Measurements from ENCODE around the gene HOXB4.

HOXB4 gene

GRCh38 chr17:48589831-48590606 lies 11.9 kb upstream of the HOXB4 start, which contains the start of gene HOXB3:
HOXB3 (minus strand) TSS chr17:48590241; CDS start chr17:48552474, 37,767 bp downstream.
- no peak for DNase-seq (ENCODE audit: low read depth in 3 of 3)

GRCh38 chr17:48589060-48589830 lies 11.1 kb upstream of the HOXB4 start:
- no peak for DNase-seq (ENCODE audit: low read depth in 3 of 3)

GRCh38 chr17:48588528-48588927 lies 10.4 kb upstream of the HOXB4 start:
- no peak for DNase-seq (ENCODE audit: low read depth in 3 of 3)

- DNase-seq (ENCODE audit: low read depth in 3 of 3) = no peak
These were observed 9.9 kb upstream of the HOXB4 start for GRCh38 chr17:48588074-48588415.

GRCh38 chr17:48587276-48588073 lies 9.3 kb upstream of the HOXB4 start:
- no peak for DNase-seq (ENCODE audit: low read depth in 3 of 3)

- DNase-seq (ENCODE audit: low read depth in 3 of 3) = no peak
These were observed 8.5 kb upstream of the HOXB4 start for GRCh38 chr17:48586355-48587258.

GRCh38 chr17:48584223-48584741 lies 6.1 kb upstream of the HOXB4 start:
- no peak for DNase-seq (ENCODE audit: low read depth in 3 of 3)

GRCh38 chr17:48583708-48584222 lies 5.6 kb upstream of the HOXB4 start:
- no peak for DNase-seq (ENCODE audit: low read depth in 3 of 3)

GRCh38 chr17:48582750-48583069 lies 4.6 kb upstream of the HOXB4 start:
- no peak for DNase-seq (ENCODE audit: low read depth in 3 of 3)

GRCh38 chr17:48579760-48580554 lies 1.8 kb upstream of the HOXB4 start:
- no peak for DNase-seq (ENCODE audit: low read depth in 3 of 3)

GRCh38 chr17:48579471-48579759 lies 1.3 kb upstream of the HOXB4 start:
- DNase-seq (ENCODE audit: low read depth in 3 of 3) = no peak

GRCh38 chr17:48578616-48579470 lies 693 bp upstream of the HOXB4 start:
- DNase-seq (ENCODE audit: low read depth in 3 of 3) = no peak

- DNase-seq (ENCODE audit: low read depth in 3 of 3) = no peak
These were observed 712 bp downstream of the HOXB4 start for GRCh38 chr17:48577330-48577945.

GRCh38 chr17:48576479-48577309 lies 1.5 kb downstream of the HOXB4 start:
- no peak for DNase-seq (ENCODE audit: low read depth in 3 of 3)

- no peak for DNase-seq (ENCODE audit: low read depth in 3 of 3)
These were observed 2.3 kb downstream of the HOXB4 start for GRCh38 chr17:48575673-48576478.

- no peak for DNase-seq (ENCODE audit: low read depth in 3 of 3)
These were observed 3.0 kb downstream of the HOXB4 start for GRCh38 chr17:48575066-48575582.

- no peak for DNase-seq (ENCODE audit: low read depth in 3 of 3)
These were observed 3.6 kb downstream of the HOXB4 start for GRCh38 chr17:48574505-48575065.

Data from stimulated activated CD4-positive, alpha-beta T cell treated with anti-CD3 and anti-CD28 coated beads, TNF-alpha, amount 100 ng/mL, for 4 hours (primary cell).